ENCODE data around the gene NPAP1.
"Not testable (repeated sequence)": the region's sequence is repeated elsewhere in the genome, so short reads cannot be mapped to it uniquely, and the experiment has no call there.

NPAP1 gene, protein sequence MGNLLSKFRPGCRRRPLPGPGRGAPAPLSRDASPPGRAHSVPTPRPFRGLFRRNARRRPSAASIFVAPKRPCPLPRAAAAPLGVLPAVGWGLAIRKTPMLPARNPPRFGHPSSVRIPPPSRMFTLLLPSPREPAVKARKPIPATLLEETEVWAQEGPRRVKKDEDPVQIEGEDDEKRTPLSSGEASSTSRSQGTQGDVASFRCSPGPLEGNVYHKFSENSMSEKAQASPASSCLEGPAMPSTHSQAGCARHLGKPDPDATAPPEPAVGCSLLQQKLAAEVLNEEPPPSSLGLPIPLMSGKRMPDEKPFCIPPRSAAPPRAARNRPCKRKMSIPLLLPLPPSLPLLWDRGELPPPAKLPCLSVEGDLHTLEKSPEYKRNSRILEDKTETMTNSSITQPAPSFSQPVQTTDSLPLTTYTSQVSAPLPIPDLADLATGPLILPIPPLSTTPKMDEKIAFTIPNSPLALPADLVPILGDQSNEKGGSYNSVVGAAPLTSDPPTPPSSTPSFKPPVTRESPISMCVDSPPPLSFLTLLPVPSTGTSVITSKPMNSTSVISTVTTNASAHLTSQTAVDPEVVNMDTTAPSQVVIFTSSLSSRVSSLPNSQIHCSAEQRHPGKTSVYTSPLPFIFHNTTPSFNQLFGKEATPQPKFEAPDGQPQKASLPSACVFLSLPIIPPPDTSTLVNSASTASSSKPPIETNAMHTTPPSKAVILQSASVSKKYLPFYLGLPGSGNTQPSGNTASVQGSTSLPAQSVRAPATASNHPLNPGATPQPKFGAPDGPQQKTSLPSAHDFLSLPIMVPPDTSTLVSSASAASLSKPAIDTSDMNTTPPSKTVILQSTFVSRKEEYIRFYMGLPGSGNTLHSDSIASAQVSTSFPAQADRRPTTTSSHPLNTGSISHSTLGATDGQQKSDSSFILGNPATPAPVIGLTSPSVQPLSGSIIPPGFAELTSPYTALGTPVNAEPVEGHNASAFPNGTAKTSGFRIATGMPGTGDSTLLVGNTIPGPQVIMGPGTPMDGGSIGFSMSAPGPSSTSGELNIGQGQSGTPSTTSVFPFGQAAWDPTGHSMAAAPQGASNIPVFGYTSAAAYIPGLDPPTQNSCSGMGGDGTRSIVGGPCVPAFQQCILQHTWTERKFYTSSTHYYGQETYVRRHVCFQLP

DNA sequence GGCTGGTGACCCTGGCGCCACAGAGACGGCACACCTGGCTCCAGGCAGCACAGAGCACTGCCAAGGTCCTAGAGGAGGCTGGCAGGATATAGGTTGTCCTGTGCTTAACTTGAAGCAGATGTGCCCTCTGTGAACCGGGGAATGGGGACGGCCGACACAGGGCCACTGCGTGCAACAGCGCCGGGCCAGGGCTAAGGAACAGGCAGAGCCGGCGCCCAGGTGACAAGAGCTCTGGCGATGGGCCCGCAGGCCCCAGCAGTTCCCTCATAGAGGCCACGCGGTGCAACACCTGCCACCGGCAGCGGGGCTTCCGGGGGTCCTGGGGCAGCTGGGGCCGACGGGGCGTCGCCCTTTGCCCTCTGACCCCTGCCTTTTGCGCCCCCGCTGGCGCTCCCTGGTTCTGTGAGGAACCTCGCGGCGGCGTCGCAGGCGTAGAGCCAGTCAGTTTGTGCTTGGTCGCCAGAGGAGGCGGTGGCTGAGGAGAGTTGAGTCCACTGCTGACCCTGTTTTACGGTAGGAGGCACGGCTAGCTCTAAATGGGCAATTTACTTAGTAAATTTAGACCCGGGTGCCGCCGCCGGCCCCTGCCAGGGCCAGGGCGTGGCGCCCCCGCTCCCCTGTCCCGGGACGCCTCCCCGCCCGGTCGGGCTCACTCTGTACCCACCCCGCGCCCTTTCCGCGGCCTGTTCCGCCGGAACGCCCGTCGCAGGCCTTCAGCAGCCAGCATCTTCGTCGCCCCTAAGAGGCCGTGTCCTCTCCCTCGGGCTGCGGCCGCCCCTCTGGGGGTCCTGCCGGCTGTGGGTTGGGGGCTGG lies at the start of gene NPAP1:
TSS of gene NPAP1 (plus strand) at position 444 of the 813 bp plus-strand sequence. CDS start at position 537, 93 bp downstream.
- DNase-seq (ENCODE audit: low spot score): no peak

DNA sequence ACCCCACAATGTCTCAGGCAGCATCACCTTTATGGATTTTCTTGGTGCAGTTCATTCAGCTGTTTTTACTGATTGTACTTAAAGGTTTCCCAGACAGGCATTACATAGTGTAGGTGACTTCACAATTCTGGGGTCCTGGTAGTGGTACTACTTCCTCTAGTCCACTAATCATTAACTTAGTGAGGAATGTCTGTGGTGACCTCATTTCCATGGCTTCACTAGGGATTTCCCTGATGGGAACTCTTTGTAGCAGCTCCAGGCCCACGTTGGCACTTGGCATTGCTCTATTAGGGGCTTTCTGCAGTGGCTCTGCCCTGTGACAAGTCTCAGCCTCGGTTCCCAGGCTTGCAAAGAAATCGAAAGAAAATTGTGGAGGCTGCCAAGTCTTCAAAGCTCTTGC lies 48.1 kb upstream of the NPAP1 start:
- no peak for DNase-seq (ENCODE audit: low spot score)

DNA sequence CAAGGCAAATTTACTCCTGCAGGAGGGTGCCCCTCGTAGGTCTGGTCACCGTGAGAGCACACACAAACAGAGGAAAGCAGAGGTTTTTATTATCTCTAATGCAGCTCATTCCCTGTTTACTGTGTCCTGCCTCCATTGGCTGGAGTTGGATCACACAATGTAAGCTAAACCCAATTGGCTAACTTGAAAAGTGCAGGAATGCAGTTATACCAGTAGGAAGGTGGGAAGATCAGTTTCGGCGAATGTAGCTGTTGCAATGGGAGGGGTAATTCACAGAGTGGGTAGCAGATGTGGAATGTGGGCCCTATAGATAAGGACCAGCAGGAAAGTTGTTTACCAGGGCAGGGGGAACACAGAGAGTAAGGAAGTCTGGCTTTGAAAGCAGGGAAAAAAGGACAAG lies 42.5 kb upstream of the NPAP1 start:
- DNase-seq (ENCODE audit: low spot score): no peak

DNA sequence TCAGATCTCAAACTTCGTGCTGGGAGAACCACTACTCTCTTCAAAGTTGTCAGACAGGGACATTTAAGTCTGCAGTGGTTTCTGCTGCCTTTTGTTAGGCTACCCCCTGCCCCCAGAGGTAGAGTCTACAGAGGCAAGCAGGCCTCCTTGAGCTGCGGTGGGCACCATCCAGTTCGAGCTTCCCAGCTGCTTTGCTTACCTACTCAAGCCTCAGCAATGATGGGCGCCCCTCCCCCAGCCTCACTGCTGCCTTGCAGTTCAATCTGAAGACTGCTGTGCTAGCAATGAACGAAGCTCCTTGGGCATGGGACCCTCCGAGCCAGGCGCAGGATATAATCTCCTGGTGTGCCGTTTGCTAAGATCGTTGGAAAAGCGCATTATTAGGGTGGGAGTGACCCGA lies 36.2 kb upstream of the NPAP1 start:
- DNase-seq (ENCODE audit: low spot score): not testable (repeated sequence)

DNA sequence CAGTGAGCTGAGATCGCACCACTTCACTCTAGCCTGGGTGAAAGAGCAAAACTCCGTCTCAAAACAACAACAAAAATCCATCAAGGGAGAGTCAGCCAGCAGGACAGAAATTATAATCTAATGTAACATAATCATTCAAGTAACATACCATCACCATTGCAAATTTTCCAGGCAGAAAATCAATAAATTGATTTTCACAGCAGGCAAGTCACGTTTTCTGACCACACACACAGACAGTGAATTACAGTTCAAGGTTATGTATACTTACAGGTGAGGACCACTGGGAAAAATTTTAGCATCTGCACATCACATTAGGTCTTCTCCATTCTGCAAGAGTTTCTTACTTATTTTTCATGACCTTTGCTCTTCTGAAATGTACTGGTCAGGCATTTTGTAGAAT lies 29.9 kb upstream of the NPAP1 start:
- DNase-seq (ENCODE audit: low spot score): no peak

DNA sequence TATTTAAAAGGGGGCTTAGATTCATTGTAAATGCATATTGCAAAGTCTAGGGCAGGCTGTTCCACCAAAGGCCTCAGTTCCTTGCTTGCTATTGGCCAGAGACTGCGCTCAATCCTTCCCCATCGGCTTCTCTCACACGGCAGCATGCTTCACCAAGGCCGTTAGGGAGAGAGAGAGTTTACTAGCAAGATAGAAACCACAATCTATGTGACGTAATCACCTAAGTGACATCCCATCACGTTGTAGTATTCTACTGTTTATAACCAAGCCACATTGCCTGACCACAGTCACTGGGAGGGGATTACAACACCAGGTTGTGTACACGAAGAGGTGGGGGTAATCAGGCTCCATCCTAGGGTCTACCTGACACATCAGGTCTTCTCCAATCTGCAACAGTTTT lies 16.0 kb upstream of the NPAP1 start:
- DNase-seq (ENCODE audit: low spot score): no peak

DNA sequence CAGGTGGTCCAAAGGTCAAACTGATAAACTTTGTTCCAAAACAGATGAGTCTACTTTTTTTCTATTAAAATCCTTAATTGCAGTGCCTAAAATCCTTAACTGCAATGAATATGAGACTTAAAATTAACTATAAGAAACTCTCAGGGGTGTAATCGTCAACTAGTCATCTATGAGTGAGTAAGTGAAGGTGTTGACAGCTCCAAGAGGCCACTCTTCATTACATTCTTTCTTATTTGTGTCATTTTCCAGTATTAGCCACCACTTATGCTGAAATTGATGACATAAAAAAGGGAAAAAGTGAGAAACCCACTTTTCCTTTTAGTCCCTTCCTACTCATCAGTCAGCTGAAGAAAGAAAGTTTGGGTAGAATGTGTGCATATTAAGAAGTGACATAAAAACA lies 12.6 kb upstream of the NPAP1 start:
- no peak for DNase-seq (ENCODE audit: low spot score)

DNA sequence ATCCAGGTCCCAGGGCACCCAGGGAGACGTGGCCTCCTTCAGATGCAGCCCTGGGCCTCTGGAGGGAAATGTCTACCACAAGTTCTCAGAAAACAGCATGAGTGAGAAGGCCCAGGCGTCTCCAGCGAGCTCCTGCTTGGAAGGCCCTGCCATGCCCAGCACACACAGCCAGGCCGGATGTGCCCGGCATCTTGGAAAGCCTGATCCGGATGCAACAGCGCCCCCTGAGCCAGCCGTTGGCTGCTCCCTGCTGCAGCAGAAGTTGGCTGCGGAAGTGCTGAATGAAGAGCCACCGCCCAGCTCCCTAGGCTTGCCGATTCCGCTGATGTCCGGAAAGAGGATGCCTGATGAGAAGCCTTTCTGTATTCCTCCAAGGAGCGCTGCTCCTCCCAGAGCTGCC lies 856 bp downstream of the NPAP1 start:
- no peak for DNase-seq (ENCODE audit: low spot score)

DNA sequence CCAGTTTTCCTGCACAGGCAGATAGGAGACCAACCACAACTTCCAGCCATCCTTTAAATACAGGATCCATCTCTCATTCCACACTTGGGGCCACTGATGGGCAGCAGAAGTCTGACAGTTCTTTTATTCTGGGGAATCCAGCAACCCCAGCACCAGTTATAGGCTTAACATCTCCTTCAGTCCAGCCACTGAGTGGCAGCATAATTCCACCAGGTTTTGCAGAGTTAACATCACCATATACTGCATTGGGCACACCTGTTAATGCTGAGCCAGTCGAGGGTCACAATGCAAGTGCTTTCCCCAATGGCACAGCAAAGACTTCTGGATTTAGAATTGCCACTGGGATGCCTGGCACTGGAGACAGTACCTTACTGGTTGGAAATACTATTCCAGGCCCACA lies 2.9 kb downstream of the NPAP1 start:
- DNase-seq (ENCODE audit: low spot score): no peak

DNA sequence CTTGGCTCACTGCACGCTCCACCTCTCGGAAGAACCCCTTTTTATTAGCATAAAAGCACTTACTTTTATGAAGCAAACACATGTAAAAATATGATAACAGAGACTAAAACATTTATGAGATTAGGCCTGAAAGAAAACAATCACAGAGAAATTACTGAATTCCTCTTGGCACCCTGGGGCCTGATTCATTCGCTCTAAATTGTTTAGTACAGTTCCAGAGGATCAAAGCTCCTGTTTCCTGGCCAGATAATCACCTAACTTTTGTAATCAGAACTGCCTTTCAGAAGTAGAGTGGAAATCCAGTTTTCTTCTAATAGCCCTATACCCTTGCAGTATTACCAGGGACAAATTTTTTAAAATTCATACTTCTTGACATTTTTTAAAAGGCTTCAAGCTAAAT lies 6.4 kb downstream of the NPAP1 start:
- DNase-seq (ENCODE audit: low spot score): no peak

DNA sequence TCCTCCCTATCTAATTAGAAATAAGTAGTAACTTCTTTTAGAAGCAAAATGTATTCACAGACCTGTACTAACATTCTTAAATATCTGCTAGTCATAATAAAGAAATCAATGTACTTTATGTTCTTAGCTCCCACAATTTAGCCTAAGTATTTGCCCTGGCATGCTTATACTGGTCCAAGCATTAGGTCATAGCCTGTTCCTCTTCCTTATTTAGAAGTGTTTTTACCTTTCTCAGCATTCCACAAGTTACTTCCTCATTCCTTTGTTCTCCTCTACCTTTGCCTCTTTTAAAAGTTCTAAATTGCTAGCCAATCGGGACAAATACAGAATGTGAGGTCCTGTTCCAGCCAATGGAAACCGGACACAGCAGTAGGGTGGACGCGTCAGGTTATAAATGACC lies 7.3 kb downstream of the NPAP1 start:
- DNase-seq (ENCODE audit: low spot score): not testable (repeated sequence)

DNA sequence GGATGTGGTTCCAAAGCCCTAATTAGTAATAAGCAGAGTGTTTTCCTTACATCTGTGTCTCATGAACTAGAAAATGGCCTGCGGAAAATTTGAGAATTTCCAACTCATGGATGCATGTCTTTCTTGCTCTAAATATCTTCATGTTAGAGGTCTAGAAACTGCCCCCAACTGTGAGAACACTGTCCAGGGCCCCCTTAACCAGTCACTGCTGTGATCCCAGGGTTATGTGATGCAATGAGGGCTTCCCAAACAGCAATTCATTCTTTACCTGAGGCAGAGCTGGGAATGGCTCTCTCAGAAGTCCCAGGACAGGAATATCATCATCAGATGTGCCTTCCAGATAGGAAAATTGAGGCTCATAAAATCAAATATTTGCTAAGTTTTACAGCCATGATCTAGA lies 8.2 kb downstream of the NPAP1 start:
- DNase-seq (ENCODE audit: low spot score): no peak

DNA sequence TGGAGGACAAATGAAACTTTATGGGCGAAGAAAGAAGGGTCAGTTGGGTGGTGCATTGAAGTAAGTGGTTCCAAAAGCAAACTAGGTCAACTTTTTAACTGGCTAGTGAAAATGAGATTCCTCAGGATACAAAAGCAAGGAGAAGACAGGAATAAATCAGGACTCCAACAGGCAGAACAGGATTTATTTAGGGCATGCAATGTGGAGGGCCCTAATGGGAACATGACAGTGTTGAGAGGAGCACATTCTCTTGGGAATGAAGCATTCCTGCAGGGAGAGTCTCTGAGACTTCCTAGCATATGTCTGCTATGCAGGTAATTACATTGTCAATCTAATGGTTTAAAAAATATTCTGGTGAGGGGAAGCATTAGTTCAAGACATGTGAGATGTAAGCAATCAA lies 8.7 kb downstream of the NPAP1 start:
- no peak for DNase-seq (ENCODE audit: low spot score)

DNA sequence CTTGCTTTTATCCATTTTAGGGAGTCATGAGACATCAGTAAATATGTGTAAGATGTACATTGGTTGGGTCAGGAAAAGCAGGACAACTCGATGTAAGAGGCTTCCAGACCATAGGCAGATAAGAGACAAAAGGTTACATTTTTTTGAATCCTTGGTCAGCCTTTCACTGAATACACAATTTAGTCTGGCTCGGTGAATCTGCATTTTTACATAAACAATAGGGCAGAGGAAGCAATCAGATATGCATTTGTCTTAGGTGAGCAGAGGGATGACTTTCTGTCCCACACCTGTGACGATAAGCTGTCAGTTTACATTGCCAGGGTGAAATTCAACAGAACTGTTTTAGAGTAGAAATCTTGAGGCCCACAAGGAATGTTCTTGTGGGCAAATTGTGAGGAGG lies 20.6 kb downstream of the NPAP1 start:
- DNase-seq (ENCODE audit: low spot score): no peak

DNA sequence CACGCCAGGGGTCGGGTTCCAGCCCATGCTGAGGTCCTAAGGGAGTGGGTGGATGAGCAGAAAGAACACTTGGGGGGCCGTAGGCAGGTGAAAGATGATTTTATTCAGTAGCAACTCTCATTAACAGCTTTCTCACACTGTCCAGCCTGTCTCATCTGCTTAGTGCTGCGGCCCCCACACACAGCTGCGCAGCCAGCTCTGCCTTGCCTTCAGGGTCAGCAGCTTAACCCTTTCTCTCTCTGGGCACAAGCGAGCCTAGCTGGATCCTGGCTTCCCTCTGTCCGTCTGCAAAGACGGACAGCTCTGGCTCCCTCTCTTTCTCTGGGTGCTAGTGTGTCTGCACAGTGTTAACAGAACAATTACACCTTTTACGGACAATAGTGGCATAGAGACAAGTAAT lies 21.3 kb downstream of the NPAP1 start:
- no peak for DNase-seq (ENCODE audit: low spot score)

DNA sequence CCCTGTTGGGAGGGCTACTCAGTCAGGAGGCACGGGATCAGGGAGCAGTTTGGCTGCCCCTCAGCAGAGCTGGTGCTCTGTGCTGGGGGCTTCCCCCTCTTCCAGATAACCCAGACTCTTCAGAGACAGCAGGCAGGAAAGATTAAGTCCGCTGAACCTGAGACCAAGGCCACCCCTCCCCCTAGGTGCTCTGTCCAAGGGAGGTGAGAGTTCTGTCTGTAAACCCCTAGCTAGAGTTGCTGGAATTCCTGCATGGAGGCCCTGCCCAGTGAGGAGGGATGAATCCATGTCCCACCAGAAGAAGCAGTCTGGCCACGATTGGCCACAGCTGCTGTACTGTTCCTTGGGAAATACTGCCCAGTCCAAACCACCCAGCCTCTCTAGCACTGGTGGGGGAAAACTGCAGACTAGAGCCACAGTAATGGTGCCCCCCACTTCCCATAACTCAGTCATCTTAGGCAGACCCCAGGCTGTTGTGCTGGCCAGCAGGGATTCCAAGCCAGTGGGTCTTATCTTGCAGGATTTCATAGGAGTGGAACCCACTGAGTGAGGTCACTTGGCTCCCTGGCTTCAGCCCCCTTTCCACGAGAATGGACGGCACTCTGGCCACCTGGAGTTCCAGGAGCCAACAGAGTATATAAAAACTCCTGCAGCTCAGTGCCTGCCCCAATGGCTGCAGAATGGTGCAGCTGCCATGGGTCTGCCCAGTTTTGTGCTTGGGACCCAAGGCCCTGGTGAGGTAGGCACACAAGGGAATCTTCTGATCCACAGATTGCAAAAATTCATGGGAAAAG lies 42.9 kb downstream of the NPAP1 start:
- DNase-seq (ENCODE audit: low spot score): no peak

DNA sequence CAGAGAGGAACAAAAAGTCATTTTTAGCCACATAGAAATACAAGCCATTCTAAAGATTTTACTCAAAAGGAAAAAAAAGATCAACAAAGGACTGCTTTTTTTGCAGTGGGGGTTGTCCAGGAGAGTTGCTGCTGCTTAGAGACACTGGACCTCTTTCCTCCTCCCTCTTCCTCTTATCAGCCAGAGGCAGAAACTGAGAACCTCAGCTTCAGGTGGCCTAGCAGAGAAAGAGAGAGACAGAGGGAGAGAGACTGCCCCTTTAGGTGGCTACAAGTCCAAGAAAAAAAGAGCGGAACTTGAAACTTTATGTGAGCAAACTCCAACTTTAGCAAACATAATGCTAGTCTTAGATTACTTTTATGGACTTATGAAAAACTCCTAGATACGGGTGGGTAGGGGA lies 54.2 kb downstream of the NPAP1 start:
- DNase-seq (ENCODE audit: low spot score): no peak

All from HuH-7.5 (cell line).